SU-DHL-6 (cell line): Measurements from ENCODE around the gene PLEKHH3.

Source experiments
- H2AFZ ChIP-seq: fragments of 200-600 bp; sonication (generic); 2 replicates; pipeline ENCODE4 v1.6.1; 2014; ENCODE audit warnings: low read depth, mild to moderate bottlenecking, moderate library complexity, mixed read lengths, antibody characterized with exemption, low read length; ENCODE audit not compliant: severe bottlenecking
- H3F3A ChIP-seq: fragments of 200-600 bp; shearing (Covaris generic); 2 replicates; pipeline ENCODE4 v1.6.0; 2016; ENCODE audit warnings: antibody characterized with exemption, mild to moderate bottlenecking; ENCODE audit not compliant: insufficient read depth
- H3K27ac ChIP-seq: fragments of 200-600 bp; sonication (generic); 2 replicates; pipeline ENCODE4 v1.5.1; 2016; ENCODE audit warnings: low read depth, mild to moderate bottlenecking, low read length, moderate library complexity, mixed read lengths
- H3K27me3 ChIP-seq: fragments of 200-600 bp; sonication (generic), shearing (Covaris generic); 2 replicates; pipeline ENCODE4 v1.6.0; 2014; ENCODE audit warnings: mild to moderate bottlenecking, low read length
- H3K36me3 ChIP-seq: fragments of 200-600 bp; sonication (generic); 2 replicates; pipeline ENCODE4 v1.6.1; 2014; ENCODE audit warnings: mild to moderate bottlenecking, low read length, mixed read lengths
- H3K4me2 ChIP-seq: fragments of 300-600, 200-600 bp; shearing (Covaris generic), sonication (generic); 2 replicates; pipeline ENCODE4 v1.6.0; 2014; ENCODE audit warnings: low read length, low read depth, mild to moderate bottlenecking; ENCODE audit not compliant: poor library complexity, severe bottlenecking
- H3K4me3 ChIP-seq: fragments of 200-600 bp; sonication (generic); 2 replicates; pipeline ENCODE4 v1.5.1; 2014; ENCODE audit warnings: antibody characterized with exemption, low read length, mild to moderate bottlenecking, mixed read lengths; ENCODE audit not compliant: insufficient read depth, poor library complexity, severe bottlenecking
- H3K79me2 ChIP-seq: fragments of 200-600 bp; sonication (generic); 2 replicates; pipeline ENCODE4 v1.6.1; 2014; ENCODE audit warnings: mild to moderate bottlenecking, low read length, moderate library complexity; ENCODE audit not compliant: insufficient read depth
- H3K9ac ChIP-seq: fragments of 200-600 bp; sonication (generic); 2 replicates; pipeline ENCODE4 v1.7.0; 2014; ENCODE audit warnings: mild to moderate bottlenecking, low read length
- H3K9me2 ChIP-seq: fragments of 200-600 bp; sonication (generic); replicated peaks from 2 replicates; pipeline ENCODE4 v1.6.1; 2014; ENCODE audit warnings: low read length; ENCODE audit not compliant: insufficient read depth
- H3K9me3 ChIP-seq: fragments of 200-600 bp; sonication (generic); 2 replicates; pipeline ENCODE4 v1.6.1; 2014; ENCODE audit warnings: low read length, mixed read lengths; ENCODE audit not compliant: insufficient read depth
- H4K20me1 ChIP-seq: fragments of 200-600 bp; sonication (generic); 2 replicates; pipeline ENCODE4 v1.6.1; 2014; ENCODE audit warnings: low read depth, mild to moderate bottlenecking, antibody characterized with exemption, low read length, moderate library complexity, mixed read lengths
- CTCF ChIP-seq: fragments of 200-600 bp; sonication (generic); IDR thresholded peaks from one replicate; pipeline ENCODE4 v1.5.1; 2017; ENCODE audit warnings: antibody characterized with exemption, mild to moderate bottlenecking, low read length, moderate library complexity; ENCODE audit not compliant: insufficient read depth, poor library complexity, severe bottlenecking
- EZH2phosphoT487 ChIP-seq: fragments of 200-600 bp; sonication (generic), shearing (Covaris generic); conservative IDR thresholded peaks from 2 replicates; pipeline ENCODE4 v1.6.1; 2018; ENCODE audit warnings: mild to moderate bottlenecking, antibody characterized with exemption, low read length, moderate library complexity, mixed read lengths

PLEKHH3 gene

GRCh38 chr17:42690596-42690995 is 13.8 kb upstream of the PLEKHH3 start:
- TF ChIP-seq EZH2phosphoT487 (no peak), CTCF (no peak)
- H3K9me2 ChIP-seq = no peaks in the 10 kb centered on the region
- no peaks in the 10 kb centered on the region for H3K79me2 ChIP-seq
- H3K27me3 ChIP-seq = no peaks in the 10 kb centered on the region
- H3K27ac ChIP-seq = no peak overlapping the region
- no peak overlapping the region for H3K4me3 ChIP-seq
- no peaks in the 10 kb centered on the region for H3K9me3 ChIP-seq
- no peak overlapping the region for H3K9ac ChIP-seq
- no peak overlapping the region for H2AFZ ChIP-seq
- H3F3A ChIP-seq = no peaks in the 10 kb centered on the region
- no peak overlapping the region for H3K4me2 ChIP-seq
- H3K36me3 ChIP-seq = no peaks in the 10 kb centered on the region
- no peaks in the 10 kb centered on the region for H4K20me1 ChIP-seq

GRCh38 chr17:42687707-42688320 is 11.0 kb upstream of the PLEKHH3 start:
- Histone ChIP-seq H3K9me2 (no peaks in the 10 kb centered on the region), H3K27ac (no peak overlapping the region), H3K4me2 (no peak overlapping the region), H3K9me3 (no peaks in the 10 kb centered on the region), H3K36me3 (no peaks in the 10 kb centered on the region), H3K9ac (no peak overlapping the region), H3K27me3 (no peaks in the 10 kb centered on the region), H4K20me1 (no peaks in the 10 kb centered on the region), H3F3A (no peaks in the 10 kb centered on the region), H3K79me2 (no peaks in the 10 kb centered on the region), H2AFZ (no peak overlapping the region), H3K4me3 (no peak overlapping the region)
- TF ChIP-seq EZH2phosphoT487 = no peak
- no peak for TF ChIP-seq CTCF

- Histone ChIP-seq H4K20me1 (no peaks in the 10 kb centered on the region), H3K36me3 (no peaks in the 10 kb centered on the region), H3F3A (no peaks in the 10 kb centered on the region), H3K4me3 (no peak overlapping the region), H3K27ac (no peak overlapping the region), H3K79me2 (no peaks in the 10 kb centered on the region), H3K9me3 (no peaks in the 10 kb centered on the region), H3K4me2 (no peak overlapping the region), H3K27me3 (no peaks in the 10 kb centered on the region), H3K9me2 (no peaks in the 10 kb centered on the region), H3K9ac (no peak overlapping the region), H2AFZ (no peak overlapping the region)
- no peak for TF ChIP-seq CTCF
- TF ChIP-seq EZH2phosphoT487 = no peak
Measured at GRCh38 chr17:42686520-42687128, 9.8 kb upstream of the PLEKHH3 start.
